SK-N-SH (cell line): ENCODE data around the gene GALNTL6.

Source experiments
- CTCF ChIP-seq: fragments of 200-600 bp; sonication (generic); IDR thresholded peaks from 2 replicates; pipeline ENCODE4 v1.6.1; 2017; ENCODE audit warnings: antibody characterized with exemption, mild to moderate bottlenecking, moderate library complexity
- ELF1 ChIP-seq: IDR thresholded peaks from 2 replicates; pipeline ENCODE4 v1.4.0; 2012
- EZH2phosphoT487 ChIP-seq: fragments of 200-600 bp; sonication (generic); IDR thresholded peaks from 2 replicates; pipeline ENCODE4 v1.6.1; 2017; ENCODE audit warnings: low read depth, mixed run types, mild to moderate bottlenecking, antibody characterized with exemption, moderate library complexity, borderline replicate concordance
- GABPA ChIP-seq: IDR thresholded peaks from 2 replicates; pipeline ENCODE4 v1.4.0; 2012; ENCODE audit warnings: low read depth, mild to moderate bottlenecking
- JUND ChIP-seq: IDR thresholded peaks from 2 replicates; pipeline ENCODE4 v1.4.0; 2012
- NFIC ChIP-seq: IDR thresholded peaks from 2 replicates; pipeline ENCODE4 v1.4.0; 2012; ENCODE audit warnings: borderline replicate concordance
- POLR2AphosphoS5 ChIP-seq: IDR thresholded peaks from 2 replicates; pipeline ENCODE4 v1.6.1; 2012; ENCODE audit warnings: low read depth, low read length
- REST ChIP-seq: IDR thresholded peaks from 2 replicates; pipeline ENCODE4 v1.6.1; 2012; ENCODE audit warnings: mild to moderate bottlenecking, low read depth, low read length, moderate library complexity
- RFX5 ChIP-seq: IDR thresholded peaks from 2 replicates; pipeline ENCODE4 v1.6.1; 2012; ENCODE audit warnings: mild to moderate bottlenecking, improper control_type of control experiment, low read length
- SIN3A ChIP-seq: IDR thresholded peaks from 2 replicates; pipeline ENCODE4 v1.6.1; 2012; ENCODE audit warnings: low read depth, mild to moderate bottlenecking, low read length, moderate library complexity, borderline replicate concordance
- TAF1 ChIP-seq: IDR thresholded peaks from 2 replicates; pipeline ENCODE4 v1.6.1; 2012; ENCODE audit warnings: low read depth, mild to moderate bottlenecking, low read length, moderate library complexity, borderline replicate concordance
- USF1 ChIP-seq: IDR thresholded peaks from 2 replicates; pipeline ENCODE4 v1.4.0; 2012; ENCODE audit warnings: low read depth, borderline replicate concordance
- YY1 ChIP-seq: IDR thresholded peaks from 2 replicates; pipeline ENCODE4 v1.4.0; 2012; ENCODE audit warnings: low read depth, mild to moderate bottlenecking

DNA sequence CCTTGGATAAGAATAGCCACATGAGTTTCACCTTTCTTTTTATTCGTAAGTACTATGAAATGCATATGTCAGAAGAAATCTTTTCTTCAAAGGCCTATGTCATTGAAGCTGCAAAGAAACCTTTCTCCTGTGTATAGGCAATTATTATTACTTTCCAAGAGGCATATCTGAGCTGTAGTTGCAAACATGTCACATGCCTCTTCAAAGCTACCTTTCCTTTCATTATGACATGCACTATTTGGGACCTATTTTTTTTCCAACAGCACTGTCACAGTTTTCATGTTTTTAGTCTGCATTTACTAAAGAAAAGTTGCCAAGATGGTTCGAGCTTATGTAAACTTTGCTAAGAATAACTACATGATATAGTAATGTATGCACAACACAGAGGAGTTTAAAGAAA is 806.6 kb downstream of the GALNTL6 start:
- no peak for TF ChIP-seq CTCF
- TF ChIP-seq GABPA = no peak
- TF ChIP-seq RFX5 = no peak
- TF ChIP-seq NFIC = no peak
- no peak for TF ChIP-seq TAF1
- no peak for TF ChIP-seq REST
- TF ChIP-seq EZH2phosphoT487 = no peak
- no peak for TF ChIP-seq JUND
- TF ChIP-seq POLR2AphosphoS5 = no peak
- no peak for TF ChIP-seq ELF1
- TF ChIP-seq USF1 = no peak
- no peak for TF ChIP-seq SIN3A
- no peak for TF ChIP-seq YY1
